ENCODE data around the gene POLH.
A peak's percentile ranks its signal among the peaks of the same experiment; 100 is the strongest.
"Not testable (repeated sequence)": the region's sequence is repeated elsewhere in the genome, so short reads cannot be mapped to it uniquely, and the experiment has no call there.

Gene POLH

GRCh38 chr6:43575772-43576551 lies at the start of gene POLH, which contains the start of gene XPO5:
POLH (plus strand) TSS chr6:43576185; CDS start chr6:43582320, 6,135 bp downstream.
XPO5 (minus strand) TSS chr6:43576038; CDS start chr6:43575864, 174 bp downstream.
- DNase-seq = peak; percentile 94

GRCh38 chr6:43532201-43532600 lies 43.8 kb upstream of the POLH start:
- no peak for DNase-seq

GRCh38 chr6:43538986-43539385 lies 37.0 kb upstream of the POLH start:
- not testable (repeated sequence) for DNase-seq

- DNase-seq = not testable (repeated sequence)
These were observed 36.6 kb upstream of the POLH start for GRCh38 chr6:43539409-43539808.

- DNase-seq = no peak
These were observed 35.5 kb upstream of the POLH start for GRCh38 chr6:43540507-43540906.

- no peak for DNase-seq
These were observed 34.1 kb upstream of the POLH start for GRCh38 chr6:43541774-43542471.

- no peak for DNase-seq
These were observed 31.5 kb upstream of the POLH start for GRCh38 chr6:43544461-43544860.

GRCh38 chr6:43547222-43547621 lies 28.8 kb upstream of the POLH start:
- no peak for DNase-seq

GRCh38 chr6:43557620-43558019 lies 18.4 kb upstream of the POLH start:
- not testable (repeated sequence) for DNase-seq

GRCh38 chr6:43559328-43559727 lies 16.7 kb upstream of the POLH start:
- no peak for DNase-seq

GRCh38 chr6:43570876-43571441 lies 5.0 kb upstream of the POLH start:
- no peak for DNase-seq

- no peak for DNase-seq
These were observed 4.0 kb upstream of the POLH start for GRCh38 chr6:43572015-43572414.

GRCh38 chr6:43575105-43575771 lies 747 bp upstream of the POLH start:
- peak; percentile 4 for DNase-seq

- no peak for DNase-seq
These were observed 2.8 kb downstream of the POLH start for GRCh38 chr6:43578748-43579147.

- DNase-seq = no peak
These were observed 3.2 kb downstream of the POLH start for GRCh38 chr6:43579171-43579570.

GRCh38 chr6:43582911-43583310 lies 6.9 kb downstream of the POLH start:
- DNase-seq = no peak

- DNase-seq = peak; percentile 38
These were observed 9.0 kb downstream of the POLH start for GRCh38 chr6:43584892-43585570.

GRCh38 chr6:43588194-43588593 lies 12.2 kb downstream of the POLH start:
- DNase-seq = no peak

- not testable (repeated sequence) for DNase-seq
These were observed 13.6 kb downstream of the POLH start for GRCh38 chr6:43589564-43589963.

GRCh38 chr6:43593938-43594337 lies 18.0 kb downstream of the POLH start:
- no peak for DNase-seq

- no peak for DNase-seq
These were observed 24.6 kb downstream of the POLH start for GRCh38 chr6:43600595-43600994.

GRCh38 chr6:43604174-43604573 lies 28.2 kb downstream of the POLH start:
- no peak for DNase-seq

GRCh38 chr6:43606019-43606418 lies 30.0 kb downstream of the POLH start:
- DNase-seq = no peak

All from CD4-positive, alpha-beta T cell treated with Interleukin-6 for 4 hours (primary cell).